Measurements from ENCODE around the gene IL17RA.

DNA sequence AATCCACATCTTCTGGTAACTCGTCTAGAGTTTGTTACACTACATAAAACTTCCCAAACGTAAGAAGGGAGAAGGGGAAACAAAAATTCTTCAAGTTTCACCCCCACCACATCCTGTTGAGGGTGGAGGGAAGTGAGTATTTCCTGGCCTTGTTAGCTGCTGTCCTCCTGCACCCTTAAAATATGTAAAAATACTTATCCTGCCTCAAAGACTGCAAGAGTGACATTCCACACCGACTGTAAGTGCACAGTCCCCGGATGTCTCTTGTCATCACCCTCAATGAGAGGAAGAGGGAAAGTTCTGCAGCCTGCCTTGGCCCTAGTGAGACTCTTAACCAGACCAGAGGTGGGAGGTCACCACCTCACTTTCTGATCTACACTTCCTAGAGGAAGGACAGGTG, 33.1 kb downstream of the IL17RA start:
- TF ChIP-seq CTCF (IDR thresholded peaks at IDR 0.05; ENCODE audit: insufficient read depth, low read depth, low read length) (no peak), EZH2 (IDR thresholded peaks at IDR 0.05; ENCODE audit: insufficient read depth, low read length) (no peak)

Measured in astrocyte (in vitro differentiated cells and primary cell).